DMS 273 (cell line): ENCODE data around the gene AHCTF1.
A peak's percentile ranks its signal among the peaks of the same experiment; 100 is the strongest.

Experiments
- DNase-seq: peaks from one replicate; lab custom pipeline; 2025; ENCODE audit not compliant: unreplicated experiment; lab: John Stamatoyannopoulos, UW

The AHCTF1 gene

DNA sequence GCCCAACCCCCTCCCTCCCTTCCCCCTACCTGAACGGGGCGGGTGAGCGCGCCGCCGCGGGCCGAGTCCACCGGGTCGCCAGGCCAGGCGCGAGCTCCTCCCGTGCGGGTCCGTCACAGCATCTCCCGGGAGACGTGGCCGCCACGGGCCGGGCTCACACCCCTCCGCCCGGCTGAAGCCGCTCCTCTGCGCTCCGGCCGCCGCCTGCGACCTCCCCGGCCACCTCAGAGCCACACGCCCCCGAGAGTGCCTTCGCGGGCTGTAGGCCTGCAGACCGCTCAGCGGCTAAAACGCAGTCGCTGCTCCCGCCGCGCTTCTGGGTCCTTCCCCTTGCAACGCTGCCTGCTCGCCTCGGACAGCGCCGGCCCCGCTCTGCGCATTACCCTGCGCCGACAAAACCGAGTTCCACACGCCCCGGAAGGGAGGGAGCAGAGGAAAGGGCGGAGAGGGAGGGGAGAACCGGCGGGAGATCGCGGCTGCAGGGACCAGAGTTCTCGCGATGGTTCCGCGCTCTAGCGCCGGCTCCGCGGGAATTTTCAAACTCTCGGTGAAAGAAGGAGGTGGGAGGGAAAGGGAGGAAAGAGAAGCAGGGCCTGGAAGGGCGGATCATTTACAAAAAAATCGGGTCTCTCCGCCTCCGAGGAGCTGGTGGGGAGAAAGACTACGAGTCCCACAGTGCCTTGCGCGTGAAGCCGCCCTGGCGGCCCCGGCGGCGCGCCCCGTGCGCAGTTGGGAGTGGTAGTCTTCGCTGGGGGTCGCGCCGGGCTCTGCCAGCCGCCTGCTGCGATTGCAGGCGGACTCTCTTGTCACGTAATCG, at the start of gene AHCTF1:
Gene AHCTF1, minus strand, starts transcription at position 400 of the 817 bp plus-strand sequence. CDS start 13,578 bp downstream, outside the sequence.
- DNase-seq: peak; percentile 100

DNA sequence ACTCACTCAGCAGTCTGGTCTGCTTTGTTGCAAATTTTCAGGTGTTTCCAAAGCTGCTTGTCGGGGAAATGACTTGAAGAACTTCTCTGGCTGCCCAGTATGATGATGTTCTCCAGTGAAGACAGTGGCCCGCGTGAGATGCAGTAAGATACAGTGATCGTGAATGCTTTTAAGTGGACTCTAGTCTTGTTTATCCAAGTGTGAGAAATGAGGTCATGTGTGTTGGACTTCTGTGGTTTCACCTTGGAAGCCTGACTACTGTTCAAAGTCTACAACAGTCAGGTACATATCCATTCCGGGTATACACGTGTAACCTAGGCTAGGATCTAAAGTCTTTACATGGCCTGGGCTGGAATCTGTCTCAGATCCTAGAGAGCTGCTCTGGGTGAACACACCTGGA, 47.0 kb upstream of the AHCTF1 start:
- DNase-seq: no peak

GRCh38 chr1:246978281-246978680, 46.5 kb upstream of the AHCTF1 start:
- no peak for DNase-seq

DNA sequence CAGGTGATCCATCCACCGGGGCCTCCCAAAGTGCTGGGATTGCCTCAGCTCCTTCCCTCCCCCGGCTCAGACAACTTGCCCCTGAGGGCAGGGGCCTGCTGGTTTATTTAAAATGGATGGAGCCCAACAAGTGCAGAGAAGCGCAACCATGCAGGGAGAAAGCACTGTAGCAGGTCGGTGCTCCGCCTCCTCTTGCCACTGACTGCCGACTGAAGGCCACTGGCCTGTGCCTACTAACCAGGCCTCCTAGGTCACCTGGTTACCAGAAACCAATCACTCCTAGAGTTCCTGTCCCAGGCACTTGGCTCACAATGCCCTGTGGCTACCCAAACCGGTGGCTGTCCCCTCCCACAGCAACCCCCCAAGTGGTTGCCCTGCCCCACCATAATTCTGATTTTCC, 40.2 kb upstream of the AHCTF1 start:
- DNase-seq: no peak

- DNase-seq: peak; percentile 42
These were observed 39.5 kb upstream of the AHCTF1 start for GRCh38 chr1:246971090-246971721.

GRCh38 chr1:246969621-246970020, 37.9 kb upstream of the AHCTF1 start:
- no peak for DNase-seq

- DNase-seq: no peak
These were observed 34.8 kb upstream of the AHCTF1 start for GRCh38 chr1:246966502-246966901.

DNA sequence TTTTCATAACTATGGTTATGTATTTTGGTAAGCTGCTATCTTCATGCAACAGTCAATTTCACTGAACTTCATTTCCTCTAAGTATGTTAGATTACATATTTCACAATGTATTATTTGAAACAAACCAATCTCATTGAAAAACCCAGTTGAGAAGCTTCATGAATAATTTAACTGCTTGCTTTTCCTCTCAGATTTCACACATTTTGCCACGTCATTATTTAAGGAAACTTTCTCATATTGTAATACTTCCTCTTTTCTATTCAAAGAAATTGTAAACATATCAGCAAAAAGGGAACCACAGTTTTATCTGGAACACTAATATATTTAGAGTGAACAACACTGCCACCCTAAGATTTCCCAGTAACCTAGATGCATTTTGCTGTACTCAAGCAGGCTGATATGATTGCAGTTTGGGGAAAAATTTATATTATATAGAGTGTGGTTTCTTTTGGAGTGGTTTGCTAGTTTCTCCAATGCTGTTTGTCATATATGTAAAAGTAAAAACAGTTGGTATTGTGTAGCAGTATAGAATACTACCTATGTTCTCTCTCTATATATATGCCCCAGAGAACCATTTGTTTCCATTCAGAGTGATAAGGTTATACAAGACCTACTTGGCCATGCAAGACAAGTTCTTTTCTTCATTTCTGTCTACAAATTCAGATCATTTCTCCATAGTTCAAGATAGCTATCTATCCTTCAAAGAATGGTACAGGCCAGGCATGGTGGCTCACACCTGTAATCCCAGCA, 28.4 kb upstream of the AHCTF1 start:
- DNase-seq: no peak

- DNase-seq: no peak
These were observed 22.4 kb upstream of the AHCTF1 start for GRCh38 chr1:246954126-246954525.

GRCh38 chr1:246951413-246951812, 19.7 kb upstream of the AHCTF1 start:
- no peak for DNase-seq

DNA sequence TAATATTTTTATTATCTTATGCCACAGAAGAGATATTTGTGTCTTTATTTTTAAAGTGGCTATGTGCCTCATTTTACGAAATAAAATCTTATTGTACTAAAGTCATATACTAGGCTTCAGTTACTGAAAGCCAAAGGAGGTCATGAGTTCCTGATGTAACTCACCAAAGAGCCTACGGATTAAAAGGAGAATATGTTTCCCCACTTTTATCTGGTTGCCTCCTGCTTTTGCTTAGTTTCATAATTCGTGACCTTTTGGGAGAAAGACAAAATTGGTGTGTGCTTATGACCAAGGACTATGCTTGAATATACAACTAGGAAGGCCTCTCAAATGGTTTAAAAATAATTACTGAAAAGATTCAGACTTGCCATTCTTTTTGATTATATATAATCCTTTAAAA, 18.2 kb upstream of the AHCTF1 start:
- no peak for DNase-seq

GRCh38 chr1:246947255-246947654, 15.5 kb upstream of the AHCTF1 start:
- no peak for DNase-seq

DNA sequence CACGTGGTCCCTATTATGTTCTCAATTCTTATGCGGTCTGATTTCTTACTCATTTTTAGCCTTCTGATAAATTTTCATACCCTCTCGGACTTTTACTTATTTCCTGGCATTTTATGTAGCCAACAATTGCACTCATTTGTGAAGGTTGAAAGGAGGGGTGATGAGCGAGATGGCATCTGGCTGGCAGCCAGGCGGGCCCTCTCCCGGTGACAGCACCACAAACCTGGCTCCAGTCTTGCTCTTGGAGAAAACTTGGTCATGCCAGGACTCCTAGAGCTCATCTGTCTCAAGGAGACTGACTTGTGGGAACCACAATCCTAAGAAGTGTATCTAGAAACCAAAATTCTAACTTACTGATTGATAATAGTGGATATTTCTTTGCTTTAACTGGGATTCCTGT, 14.6 kb upstream of the AHCTF1 start:
- DNase-seq: no peak

- no peak for DNase-seq
These were observed 3.0 kb upstream of the AHCTF1 start for GRCh38 chr1:246934765-246935164.

DNA sequence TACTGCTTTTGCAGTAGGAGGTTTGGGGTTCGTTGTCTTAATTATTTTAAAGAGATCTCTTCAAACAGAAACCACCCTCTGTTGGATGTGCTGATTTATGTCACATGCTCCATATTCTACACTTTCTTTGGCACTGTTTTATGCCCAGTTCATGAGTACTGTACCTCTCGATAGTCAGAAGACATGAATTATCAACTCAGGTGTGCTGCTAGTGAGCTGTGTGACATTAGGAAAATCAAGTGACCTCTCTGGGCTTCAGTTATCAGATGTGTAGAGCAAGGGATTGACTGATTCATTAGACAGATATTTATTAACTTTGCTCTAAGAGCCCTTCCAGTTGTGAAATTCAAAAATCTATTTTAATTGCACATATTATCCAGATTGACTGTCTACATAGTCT, 2.1 kb upstream of the AHCTF1 start:
- DNase-seq: no peak

DNA sequence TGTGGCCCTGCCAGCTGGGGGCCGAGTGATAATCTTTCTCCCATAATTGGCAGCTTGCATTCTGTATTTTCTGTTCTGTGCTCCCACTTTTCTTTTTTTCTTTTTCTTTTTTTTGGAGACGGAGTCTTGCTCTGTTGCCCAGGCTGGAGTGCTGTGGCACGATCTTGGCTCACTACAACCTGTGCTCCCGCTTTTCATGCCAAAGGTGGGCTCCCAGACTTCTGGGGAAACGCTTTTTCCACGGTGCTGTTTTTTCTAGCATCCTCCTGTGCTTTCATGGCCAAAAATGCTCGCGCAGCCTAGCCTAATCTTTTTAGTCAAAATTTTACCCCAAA, 585 bp upstream of the AHCTF1 start:
- no peak for DNase-seq

DNA sequence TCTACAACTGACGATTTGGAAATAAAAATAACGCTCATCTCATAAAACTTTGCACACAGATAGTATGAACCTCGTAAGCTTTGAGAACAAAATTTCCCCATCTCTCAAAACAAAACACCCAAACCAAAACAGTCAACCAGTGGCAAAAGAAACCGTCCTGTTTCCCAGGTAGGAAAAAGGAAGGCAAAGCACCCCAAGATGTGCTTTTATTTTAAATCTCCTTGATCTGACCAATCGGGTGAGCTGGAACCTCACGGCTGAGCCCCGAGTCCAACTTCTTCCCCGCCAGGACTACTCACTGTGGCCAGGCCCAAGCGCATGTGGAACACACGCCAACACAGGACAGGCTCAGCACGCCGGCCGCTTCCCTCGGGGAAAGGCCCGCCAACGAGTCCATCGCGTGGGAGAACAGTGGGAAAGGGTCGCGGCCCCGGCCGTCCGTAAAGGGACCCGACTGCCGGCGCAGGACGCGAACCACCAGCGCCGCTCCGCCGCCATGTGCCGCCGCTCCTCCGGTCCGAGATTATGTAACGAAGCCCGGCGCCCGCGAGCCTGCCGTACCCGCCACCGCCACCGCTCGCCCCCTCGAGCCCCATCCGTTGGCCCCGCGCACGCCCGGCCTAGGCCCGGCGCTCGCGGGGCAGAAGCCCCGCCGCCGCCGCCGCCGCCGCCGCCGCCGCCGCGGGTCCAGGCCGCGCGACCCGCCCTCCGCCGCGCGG, 759 bp downstream of the AHCTF1 start:
- peak; percentile 73 for DNase-seq

DNA sequence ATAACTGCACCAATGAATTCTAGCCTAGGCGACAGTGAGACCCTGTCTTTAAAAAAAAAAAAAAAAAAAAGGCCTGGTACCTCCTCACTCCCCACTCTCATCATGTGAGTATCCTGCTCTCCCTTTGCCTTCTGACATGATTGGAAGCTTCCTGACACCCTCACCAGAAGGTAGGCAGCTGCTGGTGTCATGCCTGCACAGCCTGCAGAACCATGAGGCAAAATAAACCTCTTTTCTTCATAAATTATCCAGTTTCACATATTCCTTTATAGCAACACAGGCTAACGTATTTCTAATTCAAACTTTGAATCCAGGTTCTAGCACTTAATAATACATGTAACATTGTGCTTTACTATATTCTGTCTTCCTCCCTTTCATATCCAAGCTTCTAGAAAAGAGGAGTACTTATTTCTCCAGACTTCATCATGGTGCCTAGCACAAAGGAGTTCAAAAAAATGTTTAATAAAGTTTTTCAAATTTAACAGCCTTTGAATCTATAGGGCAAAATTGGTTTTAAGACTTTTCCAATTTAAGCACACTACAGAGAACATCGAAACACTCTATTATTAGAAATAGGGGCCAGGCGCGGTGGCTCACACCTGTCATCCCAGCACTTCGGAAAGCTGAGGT, 5.6 kb downstream of the AHCTF1 start:
- DNase-seq: peak; percentile 29

- no peak for DNase-seq
These were observed 7.8 kb downstream of the AHCTF1 start for GRCh38 chr1:246923900-246924299.

GRCh38 chr1:246923482-246923881, 8.3 kb downstream of the AHCTF1 start:
- peak; percentile 18 for DNase-seq

- DNase-seq: no peak
These were observed 10.3 kb downstream of the AHCTF1 start for GRCh38 chr1:246921481-246921880.
